A549 (cell line): Measurements from ENCODE around the gene GRIK5. TPM values are rescaled to one million over a fixed set of nuclear protein-coding genes. Genes with fewer than 3 reads are reported as not detected.

Source experiments
- ATAC-seq, 2 experiments: fragments of 200-7000 bp in 1 of 2; fragments of >200 bp in 1 of 2; cut with Nextera tagmentation in 1 of 2; cut with Tn5 transposase in 1 of 2; 3 replicates each; pipeline versions ENCODE4 v1.8.0 to v1.9.1; 2018 to 2020; ENCODE audit warnings: mild to moderate bottlenecking in 1 of 2, moderate library complexity in 1 of 2
- CTCF ChIA-PET: fragments of 300-600 bp; sonication (Branson Sonifier 250); formaldehyde crosslinking; extraction: SDS; loops from one replicate; lab custom pipeline; 2021; ENCODE audit warnings: antibody characterized with exemption, inconsistent platforms; lab: Yijun Ruan, JAX
- POLR2A ChIA-PET: fragments of 350-600 bp; formaldehyde crosslinking; extraction: SDS; loops from one replicate; lab custom pipeline; 2021; ENCODE audit warnings: antibody characterized with exemption, inconsistent platforms; lab: Yijun Ruan, JAX
- DNase-seq, 2 experiments: peaks; one replicate each; pipeline versions ENCODE4 v3.0.0 to v3.0.0-alpha.2; 2011 to 2016; ENCODE audit warnings: low read depth in 1 of 2, low spot score in 1 of 2
- FAIRE-seq: peaks from 2 replicates; lab custom pipeline; 2011; peaks lifted over from hg19 to GRCh38; lab: Jason Lieb, UNC
- H3K27ac ChIP-seq, 2 experiments: fragments of >200 bp; sonication (Bioruptor Twin); formaldehyde crosslinking; 3 replicates each; pipeline ENCODE4 v1.5.1; 2016 to 2017
- H3K4me1 ChIP-seq: fragments of >200 bp; sonication (Bioruptor Twin); formaldehyde crosslinking; 3 replicates; pipeline ENCODE4 v1.6.1; 2016
- H3K4me2 ChIP-seq: fragments of >200 bp; sonication (Bioruptor Twin); formaldehyde crosslinking; 3 replicates; pipeline ENCODE4 v1.6.1; 2016
- H3K4me3 ChIP-seq: fragments of >200 bp; sonication (Bioruptor Twin); formaldehyde crosslinking; 3 replicates; pipeline ENCODE4 v1.5.1; 2016
- H3K9me3 ChIP-seq: fragments of >200 bp; sonication (Bioruptor Twin); formaldehyde crosslinking; 3 replicates; pipeline ENCODE4 v1.6.1; 2016
- BHLHE40 ChIP-seq: IDR thresholded peaks from 2 replicates; pipeline ENCODE4 v1.6.1; 2012; ENCODE audit warnings: low read depth, low read length, inconsistent platforms
- CBX8 ChIP-seq: fragments of 200-600 bp; sonication (generic); IDR thresholded peaks from 2 replicates; pipeline ENCODE4 v1.6.1; 2016
- CEBPB ChIP-seq, 2 experiments: fragments of >200 bp in 1 of 2; sonication (Bioruptor Twin) in 1 of 2; formaldehyde crosslinking in 1 of 2; IDR thresholded peaks; 2 replicates each; pipeline ENCODE4 v1.6.1; 2012 to 2016
- EP300 ChIP-seq, 2 experiments: fragments of >200 bp; sonication (Bioruptor Twin); formaldehyde crosslinking; IDR thresholded peaks; 2 replicates in 1 of 2; 3 replicates in 1 of 2; pipeline ENCODE4 v1.6.1; 2016 to 2017
- ESRRA ChIP-seq: fragments of 150-350 bp; IDR thresholded peaks from 2 replicates; pipeline ENCODE4 v1.6.1; 2014; ENCODE audit warnings: mild to moderate bottlenecking, low read length, borderline replicate concordance
- FOSL2 ChIP-seq, 2 experiments: fragments of 450-650 bp in 1 of 2; fragments of >200 bp in 1 of 2; sonication (Bioruptor Twin) in 1 of 2; formaldehyde crosslinking; IDR thresholded peaks; 2 replicates each; pipeline versions ENCODE4 v1.5.0 to v1.6.1; 2016 to 2020; ENCODE audit warnings: mild to moderate bottlenecking in 1 of 2, moderate library complexity in 1 of 2
- FOXS1 ChIP-seq: fragments of 250-450 bp; sonication (Bioruptor Pico); IDR thresholded peaks from 2 replicates; pipeline ENCODE4 v1.5.0; 2020; ENCODE audit warnings: mild to moderate bottlenecking, moderate library complexity
- GATA3 ChIP-seq: IDR thresholded peaks from 2 replicates; pipeline ENCODE4 v1.6.1; 2012; ENCODE audit warnings: borderline replicate concordance
- HDAC2 ChIP-seq: fragments of 200-600 bp; sonication (generic); IDR thresholded peaks from 2 replicates; pipeline ENCODE4 v1.6.1; 2016
- HMGXB4 ChIP-seq: fragments of 250-450 bp; sonication (Bioruptor Pico); IDR thresholded peaks from 2 replicates; pipeline ENCODE4 v1.5.0; 2021; ENCODE audit warnings: mild to moderate bottlenecking, moderate library complexity, borderline replicate concordance
- HOXA7 ChIP-seq: fragments of 250-450 bp; sonication (Bioruptor Pico); IDR thresholded peaks from 2 replicates; pipeline ENCODE4 v1.5.0; 2020; ENCODE audit warnings: mild to moderate bottlenecking, moderate library complexity
- KDM1A ChIP-seq: fragments of 200-600 bp; sonication (generic); IDR thresholded peaks from 2 replicates; pipeline ENCODE4 v1.6.1; 2016; ENCODE audit warnings: low read depth, mild to moderate bottlenecking
- MYC ChIP-seq: IDR thresholded peaks from 2 replicates; pipeline ENCODE4 v1.6.1; 2012; ENCODE audit warnings: mild to moderate bottlenecking, inconsistent platforms, low read length, improper control_type of control experiment, borderline replicate concordance
- NPAS2 ChIP-seq: fragments of 250-450 bp; sonication (Bioruptor Pico); IDR thresholded peaks from 2 replicates; pipeline ENCODE4 v1.8.0; 2022; ENCODE audit warnings: mild to moderate bottlenecking, moderate library complexity, borderline replicate concordance
- PHF8 ChIP-seq: fragments of 200-600 bp; sonication (generic); IDR thresholded peaks from 2 replicates; pipeline ENCODE4 v1.6.1; 2016; ENCODE audit warnings: low read depth, mild to moderate bottlenecking, antibody characterized with exemption, moderate library complexity, borderline replicate concordance
- RNF2 ChIP-seq: fragments of 200-600 bp; sonication (generic); IDR thresholded peaks from 2 replicates; pipeline ENCODE4 v1.6.1; 2016; ENCODE audit warnings: low read depth, mild to moderate bottlenecking, antibody characterized with exemption, moderate library complexity, borderline replicate concordance
- SREBF2 ChIP-seq: fragments of 450-650 bp; IDR thresholded peaks from 2 replicates; pipeline ENCODE4 v1.6.1; 2014; ENCODE audit warnings: mild to moderate bottlenecking, moderate library complexity
- TP53 ChIP-seq: fragments of 250-450 bp; sonication (Bioruptor Pico); IDR thresholded peaks from 2 replicates; pipeline ENCODE4 v1.5.0; 2021; ENCODE audit warnings: mild to moderate bottlenecking, moderate library complexity
- ZFP36 ChIP-seq: fragments of 450-650 bp; IDR thresholded peaks from 2 replicates; pipeline ENCODE4 v1.6.1; 2014; ENCODE audit warnings: borderline replicate concordance; ENCODE audit not compliant: partially characterized antibody
- ZNF302 ChIP-seq: fragments of 250-450 bp; sonication (Bioruptor Pico); IDR thresholded peaks from 2 replicates; pipeline ENCODE4 v1.9.0; 2021; ENCODE audit warnings: inconsistent platforms, mild to moderate bottlenecking, moderate library complexity
- WGBS: methylation state at CpG from one replicate; pipeline ENCODE4 v1.1.6; 2017; ENCODE audit errors: missing lambda C conversion rate; 5-methylcytosine and 5-hydroxymethylcytosine counted together
- polyA plus RNA-seq, 4 experiments: library from polyadenylated mRNA; depleted of rRNA in 3 of 4; stranded (reverse); fragments of >200 nt; fragmentation: RNase III in 1 of 4; extraction: RNeasy Plus Mini Kit Qiagen cat#74134 plus additional on column Dnase treatment in 1 of 4; gene quantifications; 2 replicates in 3 of 4; 3 replicates in 1 of 4; pipeline ENCODE4 v1.2.3, GENCODE V29; 2011 to 2017
- TF ChIP-seq, protein P1 (sequence below): fragments of >200 bp; sonication (Bioruptor Twin); formaldehyde crosslinking; IDR thresholded peaks from 2 replicates; pipeline ENCODE4 v1.6.1; 2016

Gene GRIK5
- polyA plus RNA-seq, 2 of the 4 experiments (the other 2 are of a cell fraction): 0.22 to 0.54 TPM

DNA sequence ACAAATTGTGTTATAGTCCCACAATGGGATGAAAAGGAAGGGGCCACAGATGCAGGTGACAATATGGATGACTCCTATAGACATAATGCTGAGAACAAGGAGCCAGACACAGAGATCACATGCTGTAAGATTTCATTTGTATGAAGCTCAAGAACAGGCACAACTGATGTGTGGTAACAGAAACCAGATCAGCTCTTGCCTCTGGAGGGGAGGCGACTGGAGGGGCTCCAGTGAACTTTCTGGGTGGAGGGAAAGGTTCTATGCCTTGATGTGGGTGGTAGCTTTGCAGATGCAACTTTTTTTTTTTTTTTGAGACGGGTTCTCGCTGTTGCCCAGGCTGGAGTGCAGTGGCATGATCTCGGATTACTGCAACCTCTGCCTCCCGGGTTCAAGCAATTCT is 104.9 kb downstream of the GRIK5 start:
- H3K4me2 ChIP-seq: no peak overlapping the region
- ATAC-seq: no peak
- TF ChIP-seq BHLHE40 (no peak), EP300 (IDR thresholded peaks at IDR 0.05) (no peak), MYC (no peak), ZNF302 (CRISPR knock-in tag) (no peak), CBX8 (no peak), GATA3 (no peak), SREBF2 (no peak), HMGXB4 (CRISPR knock-in tag) (no peak), ZFP36 (no peak), KDM1A (no peak), HDAC2 (no peak), PHF8 (no peak), RNF2 (no peak)
- TF ChIP-seq, protein P1, sequence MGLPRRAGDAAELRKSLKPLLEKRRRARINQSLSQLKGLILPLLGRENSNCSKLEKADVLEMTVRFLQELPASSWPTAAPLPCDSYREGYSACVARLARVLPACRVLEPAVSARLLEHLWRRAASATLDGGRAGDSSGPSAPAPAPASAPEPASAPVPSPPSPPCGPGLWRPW: no peak
- TF ChIP-seq, all 56 proteins: peak for 0
- H3K4me1 ChIP-seq: no peaks in the 10 kb centered on the region
- no peaks in the 10 kb centered on the region for H3K9me3 ChIP-seq
- FAIRE-seq (peak; percentile 77), DNase-seq (no peak)
- H3K4me3 ChIP-seq: no peak overlapping the region
- POLR2A ChIA-PET: interaction anchor here (0.7 kb wide), 1 partner anchor 70 kb away, joined by 7 read pairs; no protein-coding TSS in a partner anchor
- CTCF ChIA-PET: interaction anchor here (0.6 to 3.7 kb wide), 13 partner anchors 8 to 304 kb away, joined by 3 to 14 read pairs (median 4); no protein-coding TSS in a partner anchor
- H3K27ac ChIP-seq: no peak overlapping the region
- 59% methylated on average over 5 of the region's 5 CpGs for WGBS

- CTCF ChIA-PET: interaction anchor here (0.6 to 3.8 kb wide), 10 partner anchors 10 to 224 kb away, joined by 3 to 27 read pairs (median 3); partner anchors contain the start of gene RPS19
- WGBS: 96% methylated on average over 5 of the region's 5 CpGs
- FAIRE-seq: no peak
- Histone ChIP-seq H3K27ac (no peak overlapping the region), H3K9me3 (no peaks in the 10 kb centered on the region), H3K4me3 (no peak overlapping the region), H3K4me2 (no peak overlapping the region), H3K4me1 (peaks cover 13% of the 10 kb centered on the region)
- POLR2A ChIA-PET: no interaction called here
- no peak for ATAC-seq
- TF ChIP-seq FOXS1 (CRISPR knock-in tag): no peak
- peak in 1 of 2 experiments; percentile 48; a peak in 1 of 4 replicates for TF ChIP-seq CEBPB (IDR thresholded peaks at IDR 0.05)
- TF ChIP-seq NPAS2: no peak
- no peak for TF ChIP-seq TP53
- TF ChIP-seq SREBF2: no peak
- TF ChIP-seq ESRRA: no peak
- no peak for TF ChIP-seq HOXA7
- no peak for TF ChIP-seq FOSL2 (IDR thresholded peaks at IDR 0.05)
- TF ChIP-seq FOSL2 (CRISPR knock-in tag; IDR thresholded peaks at IDR 0.05): no peak
- no peak for DNase-seq
Observed at GRCh38 chr19:41960973-41961372, 109.0 kb downstream of the GRIK5 start.
